Muscle of arm (tissue), 12 donors: ENCODE measurements around the gene RHBDL1. TPM values are rescaled to one million over a fixed set of nuclear protein-coding genes. Genes with fewer than 3 reads are reported as not detected.

ENCODE experiments used
- DNase-seq: peaks from one replicate; pipeline ENCODE4 v3.0.0-alpha.2; 2013
- polyA plus RNA-seq, 12 donors: library from polyadenylated mRNA; unstranded; fragments of 120-200 nt; gene quantifications; one replicate each; pipeline ENCODE4 v1.2.1, GENCODE V29; 2013; ENCODE audit not compliant: insufficient read length in 12 of 12

RHBDL1 gene
- polyA plus RNA-seq, 12 donors = 0.69 to 2.6 (median 1.2) TPM; not detected in 2

GRCh38 chr16:672851-673250 lies 2.6 kb upstream of the RHBDL1 start:
- DNase-seq = no peak

DNA sequence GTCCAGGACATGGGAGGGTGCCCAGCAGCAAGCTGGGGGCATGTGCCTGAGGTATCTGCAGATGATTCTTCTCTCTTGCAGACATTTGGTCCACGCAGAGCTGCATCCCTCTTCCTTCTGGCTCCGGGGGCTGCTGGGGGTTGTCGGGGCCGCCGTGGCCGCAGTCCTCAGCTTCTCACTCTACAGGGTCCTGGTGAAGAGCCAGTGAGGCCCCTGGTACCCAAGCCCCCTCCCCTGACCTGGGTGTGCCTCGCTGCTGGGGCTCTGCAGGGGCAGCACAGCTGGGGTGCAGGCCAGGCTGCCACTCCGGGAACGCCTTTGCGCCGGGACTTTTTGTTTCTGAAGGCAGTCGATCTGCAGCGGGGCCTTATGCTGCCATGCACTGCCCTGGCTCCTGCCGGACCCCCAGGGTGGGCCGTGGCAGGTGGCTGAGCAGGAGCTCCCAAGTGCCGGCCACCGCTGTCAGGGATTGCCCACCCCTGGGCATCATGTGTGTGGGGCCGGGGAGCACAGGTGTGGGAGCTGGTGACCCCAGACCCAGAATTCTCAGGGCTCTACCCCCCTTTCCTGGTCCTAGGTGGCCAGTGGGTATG lies 2.0 kb upstream of the RHBDL1 start:
- DNase-seq = no peak

DNA sequence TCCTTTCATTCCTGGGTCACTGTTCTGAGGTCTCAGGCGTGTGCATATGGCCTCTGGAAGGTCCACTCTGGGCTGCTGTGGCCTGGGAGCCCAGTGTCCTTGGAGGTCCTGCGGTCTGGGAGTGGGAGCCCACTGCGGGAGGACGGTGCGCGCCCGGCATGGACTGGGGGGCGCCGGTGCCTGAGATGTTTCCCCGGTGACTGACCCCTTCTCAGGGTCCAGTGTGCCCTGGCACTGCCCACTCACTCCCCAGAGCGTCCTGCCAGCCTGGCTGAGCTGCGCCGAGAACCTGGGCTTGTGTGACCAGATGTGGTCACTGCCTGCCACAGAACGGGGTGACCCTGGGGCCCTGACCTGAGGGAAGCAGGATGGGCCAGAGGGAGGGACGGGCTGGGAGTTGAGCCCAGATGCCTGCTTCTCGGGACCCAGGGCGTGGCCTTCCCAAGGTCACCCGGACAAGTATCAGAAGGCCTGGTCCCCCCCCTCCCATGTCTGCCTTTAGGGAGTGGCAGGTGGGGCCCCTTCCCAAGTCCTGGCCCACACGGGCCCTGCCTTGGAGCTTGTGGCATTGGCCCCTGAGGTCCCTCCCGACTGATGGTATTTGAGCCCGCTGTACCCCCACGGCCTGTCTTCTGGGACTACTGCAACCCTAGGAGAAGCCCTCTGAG lies 1.1 kb upstream of the RHBDL1 start:
- DNase-seq = no peak

DNA sequence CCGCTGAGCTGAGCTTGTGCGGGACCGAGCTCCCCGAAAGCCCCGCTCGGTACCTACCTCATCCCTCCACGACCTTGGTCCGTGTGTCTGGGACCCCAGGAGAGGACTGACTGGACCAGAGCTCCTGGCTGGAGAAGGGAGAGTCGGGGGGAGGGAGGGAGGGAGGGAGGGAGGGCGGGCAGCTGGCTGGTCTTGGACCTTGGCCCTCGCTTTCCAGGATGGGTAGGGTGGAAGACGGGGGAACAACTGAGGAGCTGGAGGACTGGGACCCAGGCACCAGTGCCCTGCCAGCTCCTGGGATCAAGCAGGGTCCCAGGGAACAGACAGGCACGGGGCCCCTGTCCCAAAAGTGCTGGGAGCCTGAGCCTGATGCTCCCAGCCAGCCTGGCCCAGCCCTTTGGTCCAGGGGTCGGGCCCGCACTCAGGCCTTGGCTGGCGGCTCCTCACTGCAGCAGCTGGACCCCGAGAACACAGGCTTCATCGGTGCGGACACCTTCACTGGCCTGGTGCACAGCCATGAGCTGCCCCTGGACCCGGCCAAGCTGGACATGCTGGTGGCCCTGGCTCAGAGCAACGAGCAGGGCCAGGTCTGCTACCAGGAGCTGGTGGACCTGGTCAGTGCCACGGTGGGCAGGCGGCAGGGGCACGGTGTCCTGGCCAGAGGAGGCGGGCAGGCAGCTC lies 553 bp downstream of the RHBDL1 start:
- no peak for DNase-seq

DNA sequence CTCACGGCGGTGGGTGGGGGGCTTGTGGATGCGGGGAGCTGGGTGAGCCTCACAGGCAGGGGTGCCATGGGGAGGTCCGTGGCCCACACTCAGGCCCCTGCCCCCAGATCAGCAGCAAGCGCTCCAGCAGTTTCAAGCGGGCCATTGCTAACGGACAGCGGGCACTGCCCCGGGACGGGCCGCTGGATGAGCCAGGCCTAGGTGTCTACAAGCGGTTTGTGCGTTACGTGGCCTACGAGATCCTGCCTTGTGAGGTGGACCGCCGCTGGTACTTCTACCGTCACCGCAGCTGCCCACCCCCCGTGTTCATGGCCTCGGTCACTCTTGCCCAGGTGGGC lies 1.1 kb downstream of the RHBDL1 start:
- DNase-seq = no peak

DNA sequence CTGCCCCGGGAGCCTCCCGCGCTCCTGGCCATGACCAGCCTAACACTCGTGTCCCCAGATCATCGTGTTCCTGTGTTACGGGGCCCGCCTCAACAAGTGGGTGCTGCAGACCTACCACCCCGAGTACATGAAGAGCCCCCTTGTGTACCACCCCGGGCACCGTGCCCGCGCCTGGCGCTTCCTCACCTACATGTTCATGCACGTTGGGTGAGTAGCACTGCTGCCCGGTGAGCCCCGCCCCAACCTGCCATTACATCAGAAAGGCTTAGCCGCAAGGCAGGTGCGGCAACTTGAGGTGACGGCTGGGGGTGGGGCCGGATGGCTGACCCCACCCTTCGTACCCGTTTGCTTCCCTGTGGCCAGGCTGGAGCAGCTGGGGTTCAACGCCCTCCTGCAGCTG lies 1.4 kb downstream of the RHBDL1 start:
- DNase-seq = no peak

GRCh38 chr16:677316-678190 lies 2.1 kb downstream of the RHBDL1 start:
- DNase-seq = no peak

- DNase-seq = no peak
Observed at GRCh38 chr16:678209-678857, 2.9 kb downstream of the RHBDL1 start.

GRCh38 chr16:678858-679813 lies 3.7 kb downstream of the RHBDL1 start:
- peak; percentile 60 for DNase-seq

DNA sequence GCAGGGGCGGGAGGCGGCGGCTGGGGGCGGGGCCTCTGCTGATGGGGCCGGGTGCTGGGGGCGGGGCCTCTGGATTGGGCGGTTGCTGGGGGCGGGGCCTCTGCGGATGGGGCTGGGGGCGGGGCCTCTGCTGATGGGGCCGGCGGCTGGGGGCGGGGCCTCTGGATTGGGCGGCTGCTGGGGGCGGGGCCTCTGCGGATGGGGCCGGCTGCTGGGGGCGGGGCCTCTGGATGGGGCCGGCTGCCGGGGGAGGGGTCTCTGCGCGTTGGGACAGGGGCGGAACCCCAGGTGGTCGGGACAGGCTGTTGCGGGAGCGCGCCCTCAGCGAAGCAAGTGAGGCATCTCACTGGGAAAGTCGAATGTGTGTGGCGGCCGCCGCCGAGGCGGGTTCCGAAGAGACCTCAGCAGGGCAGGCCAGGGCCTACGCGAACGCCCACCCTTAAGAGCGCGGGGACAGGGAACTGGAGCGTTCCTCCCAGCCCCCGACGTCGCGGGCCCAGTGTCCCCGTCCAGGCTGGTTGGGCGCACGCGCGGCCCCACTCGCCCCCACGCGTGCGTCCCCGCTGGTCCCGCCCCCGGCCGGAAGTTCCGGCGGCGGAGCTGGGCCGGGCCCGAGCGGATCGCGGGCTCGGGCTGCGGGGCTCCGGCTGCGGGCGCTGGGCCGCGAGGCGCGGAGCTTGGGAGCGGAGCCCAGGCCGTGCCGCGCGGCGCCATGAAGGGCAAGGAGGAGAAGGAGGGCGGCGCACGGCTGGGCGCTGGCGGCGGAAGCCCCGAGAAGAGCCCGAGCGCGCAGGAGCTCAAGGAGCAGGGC lies 4.5 kb downstream of the RHBDL1 start, which contains the start of gene STUB1:
STUB1 (plus strand) TSS at position 597 of the 811 bp plus-strand sequence; CDS start at position 713, 116 bp downstream.
- peak; percentile 87 for DNase-seq

DNA sequence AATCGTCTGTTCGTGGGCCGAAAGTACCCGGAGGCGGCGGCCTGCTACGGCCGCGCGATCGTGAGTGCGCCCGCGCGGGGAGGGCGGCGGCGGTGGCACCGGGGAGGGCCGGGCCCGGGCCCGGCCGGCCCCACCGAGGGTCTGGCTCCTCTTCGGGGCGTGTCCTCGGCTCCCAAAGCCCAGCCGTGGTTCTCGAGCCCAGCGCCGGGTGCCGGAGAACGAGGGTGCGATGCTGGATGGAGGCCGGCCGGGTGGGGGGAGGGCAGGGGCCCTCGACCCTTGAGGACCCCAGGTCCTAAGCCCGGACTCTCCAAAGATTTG lies 5.1 kb downstream of the RHBDL1 start:
- DNase-seq = no peak

GRCh38 chr16:680967-681745 lies 5.7 kb downstream of the RHBDL1 start:
- DNase-seq = no peak

- DNase-seq = no peak
Observed at GRCh38 chr16:681746-682427, 6.4 kb downstream of the RHBDL1 start.

- no peak for DNase-seq
Observed at GRCh38 chr16:682493-683395, 7.3 kb downstream of the RHBDL1 start.

GRCh38 chr16:683396-684070 lies 8.1 kb downstream of the RHBDL1 start:
- DNase-seq = no peak

DNA sequence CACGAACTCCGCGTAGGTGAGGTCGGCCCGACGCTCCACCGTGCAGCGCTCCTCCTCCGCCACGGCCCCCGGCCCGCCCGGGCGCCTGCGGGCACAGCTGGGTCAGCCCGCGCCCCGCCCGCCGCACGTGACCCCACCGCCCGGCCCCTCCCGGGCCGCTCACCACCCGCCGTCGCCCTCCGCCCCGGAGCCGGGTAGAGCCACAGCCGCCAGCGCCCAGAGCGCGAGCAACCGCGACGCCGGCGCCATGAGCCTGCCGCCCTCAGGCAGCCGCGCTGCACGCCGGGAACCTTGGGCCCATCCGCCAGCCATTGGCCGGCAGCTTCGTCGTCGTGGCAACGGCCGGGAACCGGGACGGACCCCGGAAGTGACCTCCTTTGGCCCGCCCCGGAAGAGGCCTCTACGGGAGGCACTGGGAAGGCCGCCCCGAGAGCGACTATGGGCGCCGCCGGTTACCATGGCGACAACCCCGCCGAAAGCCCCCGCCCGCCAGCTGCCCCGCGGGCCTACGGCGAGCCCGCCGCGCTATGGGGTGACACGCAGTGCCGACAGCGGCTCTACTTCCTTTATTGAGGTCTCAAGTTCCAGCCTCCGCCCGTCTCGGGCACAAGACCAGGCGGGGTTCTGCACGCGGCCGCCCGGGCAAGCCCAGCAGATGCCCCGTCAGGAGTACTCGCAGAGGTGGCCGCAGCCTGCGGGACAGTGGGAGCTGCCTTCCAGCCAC lies 8.8 kb downstream of the RHBDL1 start, which contains the start of gene JMJD8:
JMJD8 (minus strand) TSS at position 264 of the 724 bp plus-strand sequence; CDS start at position 249, 15 bp downstream.
- peak; percentile 96 for DNase-seq
